Left lobe of liver (tissue), 2 donors: ENCODE data around the gene DCDC2. TPM values are rescaled to one million over a fixed set of nuclear protein-coding genes. Genes with fewer than 3 reads are reported as not detected.
A peak's percentile ranks its signal among the peaks of the same experiment; 100 is the strongest.
"Not testable (repeated sequence)": the region's sequence is repeated elsewhere in the genome, so short reads cannot be mapped to it uniquely, and the experiment has no call there.

Experiments used
- ATAC-seq: fragments of 200-7000 bp; cut with Tn5 transposase; one replicate; pipeline ENCODE4 v1.9.1; 2020; ENCODE audit warnings: mild to moderate bottlenecking, moderate library complexity
- DNase-seq: peaks from one replicate; pipeline ENCODE4 v3.0.0-alpha.2; 2020; ENCODE audit warnings: low spot score
- total RNA-seq: library from RNA; stranded (reverse); gene quantifications from one replicate; pipeline ENCODE4 v1.2.1, GENCODE V29; 2021
- donor health status: DM: no; HTN: no; CAD: no; lungs with moderate emphysema.
- donor health status: DM: no; HTN: yes; CAD: no.

Gene DCDC2
- total RNA-seq, 1 donor from 2014 or later = 1.4 TPM

GRCh38 chr6:24157886-24158285, 200.0 kb downstream of the DCDC2 start:
- ATAC-seq (no peak), DNase-seq (no peak)

DNA sequence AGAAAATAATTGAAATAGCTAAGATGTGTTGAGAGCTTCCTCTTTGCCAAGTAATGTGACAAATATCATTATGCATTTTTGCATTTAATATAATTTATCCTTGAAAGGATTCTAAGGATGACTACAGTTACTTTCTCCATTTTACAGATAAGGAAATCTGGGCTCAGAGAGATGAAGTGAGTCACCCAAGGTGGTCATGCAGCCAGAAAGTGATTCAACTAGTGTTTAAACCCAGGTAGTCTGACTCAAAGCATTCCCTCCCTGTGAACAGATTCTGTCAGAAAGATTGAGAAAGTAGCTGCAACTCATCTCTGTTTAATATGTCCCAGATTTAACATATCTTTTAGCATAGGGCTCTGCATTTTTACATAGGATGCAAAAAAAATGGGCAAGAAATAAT, 203.7 kb downstream of the DCDC2 start:
- ATAC-seq (no peak), DNase-seq (no peak)

- no peak for ATAC-seq
Measured at GRCh38 chr6:24152014-24152413, 205.8 kb downstream of the DCDC2 start.

DNA sequence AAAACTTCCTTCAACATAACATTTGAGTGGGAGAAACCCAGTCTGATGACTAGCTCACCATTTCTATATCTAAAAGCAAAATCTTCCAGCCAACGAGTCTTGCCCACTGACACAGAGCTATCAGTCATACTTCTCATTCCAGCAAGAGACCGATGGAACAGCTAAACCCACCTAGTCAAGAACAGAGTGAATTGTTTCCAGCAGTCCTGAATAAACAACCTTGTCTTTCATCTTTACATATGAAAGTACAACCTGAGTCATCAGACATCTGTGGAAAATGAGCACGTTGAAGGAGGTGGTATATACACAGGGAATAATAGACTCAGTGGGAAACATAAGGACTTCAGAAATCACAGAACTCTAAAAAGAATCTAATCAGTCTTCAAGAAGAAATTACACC, 208.0 kb downstream of the DCDC2 start:
- ATAC-seq = no peak

More at GRCh38 chr6:24152014-24152413, 205.8 kb downstream of the DCDC2 start:
- no peak for DNase-seq

DNA sequence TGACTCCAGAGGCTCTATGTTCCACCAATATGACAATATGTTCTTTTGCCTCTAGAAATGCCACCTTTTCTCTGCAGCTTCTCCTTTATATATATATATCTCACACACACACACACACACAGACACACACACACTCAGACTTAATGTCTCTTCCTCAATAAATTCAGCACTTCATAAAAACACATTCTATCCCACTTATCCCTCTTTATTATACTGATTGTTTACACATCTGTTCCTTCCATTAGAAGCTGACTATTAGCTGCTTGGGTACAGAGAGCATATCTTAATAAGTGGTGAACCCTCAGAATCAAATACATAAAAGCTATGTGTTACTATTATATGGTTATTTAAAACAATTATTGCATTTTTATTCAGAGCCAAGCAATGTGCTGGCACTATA, 208.6 kb downstream of the DCDC2 start:
- DNase-seq = no peak
- no peak for ATAC-seq

More for the DNA sequence above, 208.0 kb downstream of the DCDC2 start:
- no peak for DNase-seq

- no peak for ATAC-seq
- DNase-seq = no peak
Measured at GRCh38 chr6:24148684-24149083, 209.2 kb downstream of the DCDC2 start.

- DNase-seq (no peak), ATAC-seq (no peak)
Measured at GRCh38 chr6:24148154-24148570, 209.7 kb downstream of the DCDC2 start.

DNA sequence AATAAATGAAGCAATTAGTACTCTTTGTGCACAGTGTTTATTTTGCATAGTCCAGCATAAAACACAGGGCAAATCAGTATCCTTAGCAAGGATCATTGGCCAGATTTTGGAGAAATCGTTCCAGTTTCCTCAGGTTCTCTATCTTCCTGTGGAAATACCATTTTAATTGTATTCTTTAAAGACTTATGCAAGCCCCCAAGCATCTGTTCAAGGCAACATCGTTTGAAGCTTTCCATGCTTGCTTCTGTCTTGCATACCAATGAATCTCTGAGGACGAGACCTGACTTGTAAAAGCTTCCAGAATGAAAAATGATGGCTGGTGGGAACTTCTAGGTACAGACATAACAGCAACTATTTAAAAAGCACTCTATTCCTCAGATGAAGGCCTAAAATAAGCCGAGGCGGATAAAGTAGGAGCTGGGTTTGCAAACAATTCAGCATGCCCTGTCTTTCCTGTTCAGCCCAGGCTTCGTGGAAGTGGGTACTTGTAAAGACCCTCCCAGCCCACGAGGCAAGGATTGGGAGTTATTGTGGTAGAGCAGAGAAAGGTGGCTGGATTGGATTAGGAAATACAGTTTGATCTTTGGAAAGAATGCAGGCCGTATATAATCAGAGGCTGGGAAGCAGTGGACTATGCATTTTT, 210.2 kb downstream of the DCDC2 start:
- DNase-seq = no peak
- no peak for ATAC-seq

GRCh38 chr6:24146871-24147270, 211.0 kb downstream of the DCDC2 start:
- ATAC-seq (no peak), DNase-seq (no peak)

- DNase-seq = no peak
- no peak for ATAC-seq
Measured at GRCh38 chr6:24145690-24146131, 212.1 kb downstream of the DCDC2 start.

- ATAC-seq = not testable (repeated sequence)
Measured at GRCh38 chr6:24142733-24143132, 215.1 kb downstream of the DCDC2 start.

GRCh38 chr6:24140591-24140990, 217.3 kb downstream of the DCDC2 start:
- ATAC-seq (no peak), DNase-seq (no peak)

More at GRCh38 chr6:24142733-24143132, 215.1 kb downstream of the DCDC2 start:
- not testable (repeated sequence) for DNase-seq

DNA sequence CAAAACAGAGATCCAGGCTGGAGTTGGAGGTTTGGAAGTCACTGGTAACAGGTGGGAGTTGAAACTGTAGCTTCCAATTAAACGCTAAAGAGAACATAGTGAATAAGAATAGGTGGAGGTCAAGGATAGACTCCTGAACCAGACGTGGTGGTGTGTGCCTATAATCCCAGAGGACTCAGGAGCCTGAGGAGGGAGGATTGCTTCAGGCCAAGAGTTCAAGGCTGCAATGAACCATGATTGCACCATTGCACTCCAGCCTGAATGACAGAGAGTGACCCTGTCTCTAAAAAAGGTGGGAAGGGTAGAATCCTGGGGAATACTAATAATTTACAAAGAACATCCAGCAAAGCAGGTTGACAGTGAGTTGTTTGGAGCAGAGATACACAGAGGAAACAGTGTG, 218.2 kb downstream of the DCDC2 start:
- no peak for ATAC-seq
- no peak for DNase-seq

DNA sequence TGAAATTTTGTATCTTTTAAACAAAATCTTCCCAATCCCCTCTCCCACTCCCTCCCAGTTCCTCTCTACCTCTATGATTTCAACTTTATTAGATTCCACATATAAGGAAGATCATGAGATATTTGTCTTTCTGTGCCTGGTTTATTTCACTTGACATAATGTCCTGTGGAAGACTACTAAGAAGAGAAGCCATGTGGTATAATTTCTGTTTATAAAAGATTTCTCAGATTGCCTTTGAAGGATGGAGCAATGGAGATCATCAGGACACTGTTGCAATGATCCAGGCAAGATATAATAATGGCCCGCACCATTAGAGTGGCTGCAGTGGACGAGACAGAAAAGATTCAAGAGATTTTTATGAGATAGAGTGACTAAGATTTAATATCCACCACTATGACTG, 218.8 kb downstream of the DCDC2 start:
- no peak for ATAC-seq

GRCh38 chr6:24131751-24132150, 226.1 kb downstream of the DCDC2 start:
- ATAC-seq (no peak), DNase-seq (no peak)

More for the DNA sequence above, 218.8 kb downstream of the DCDC2 start:
- no peak for DNase-seq

- no peak for DNase-seq
- ATAC-seq = no peak
Measured at GRCh38 chr6:24127316-24127715, 230.5 kb downstream of the DCDC2 start.

DNA sequence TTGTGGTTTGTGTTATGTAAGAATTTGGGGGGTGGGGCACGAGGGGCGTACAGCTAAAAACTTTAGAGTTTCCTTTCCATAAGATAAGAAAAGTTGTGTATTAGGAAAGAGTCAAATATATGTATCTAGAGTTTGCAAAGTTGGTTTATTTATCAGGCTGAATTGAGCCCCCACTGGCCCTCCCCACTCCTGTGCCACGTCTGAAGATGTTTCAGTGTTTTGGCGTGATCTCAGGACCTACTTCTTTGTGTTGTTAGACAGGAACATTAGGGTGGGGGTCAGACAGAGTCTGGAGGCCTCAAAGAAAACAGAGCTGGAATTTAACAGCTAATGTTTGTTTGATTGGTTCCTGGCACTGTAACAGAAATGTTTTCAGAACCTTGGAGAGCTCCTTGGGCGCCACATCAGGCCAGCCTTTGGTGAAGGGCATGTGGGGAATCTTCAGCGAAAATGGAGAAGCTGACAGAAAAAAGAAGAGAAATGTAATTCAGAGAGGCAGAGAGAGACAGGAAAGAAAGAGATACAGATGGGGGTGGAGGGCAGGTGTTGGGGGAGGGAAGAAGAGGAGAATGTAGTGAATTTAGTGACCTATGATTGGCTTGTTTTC, 231.2 kb downstream of the DCDC2 start:
- ATAC-seq (peak; percentile 80), DNase-seq (no peak)

DNA sequence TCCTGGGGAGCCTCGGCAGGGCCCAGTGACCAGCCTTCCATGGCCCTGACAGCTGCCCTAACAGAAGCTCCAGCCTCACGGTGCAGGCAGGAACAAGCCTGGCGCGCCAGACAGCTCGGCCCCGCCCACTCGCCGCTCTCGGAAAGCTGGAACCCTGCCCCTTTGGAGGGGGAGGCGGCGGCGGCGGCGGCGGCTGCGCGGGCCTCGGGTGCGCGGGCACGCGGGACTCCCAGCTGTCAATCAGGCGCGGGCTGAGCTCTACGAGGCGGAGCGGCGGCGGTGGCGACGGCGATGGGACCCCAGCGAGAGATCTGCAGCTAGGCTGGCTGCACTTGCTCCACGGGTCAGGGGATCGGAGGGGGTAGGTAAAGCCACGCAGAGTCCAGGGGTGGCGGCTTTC, 231.9 kb downstream of the DCDC2 start, which contains the start of gene NRSN1:
NRSN1 (plus strand) TSS at position 236 of the 400 bp plus-strand sequence. CDS start 8,113 bp downstream, outside the sequence.
- DNase-seq (no peak), ATAC-seq (no peak)

DNA sequence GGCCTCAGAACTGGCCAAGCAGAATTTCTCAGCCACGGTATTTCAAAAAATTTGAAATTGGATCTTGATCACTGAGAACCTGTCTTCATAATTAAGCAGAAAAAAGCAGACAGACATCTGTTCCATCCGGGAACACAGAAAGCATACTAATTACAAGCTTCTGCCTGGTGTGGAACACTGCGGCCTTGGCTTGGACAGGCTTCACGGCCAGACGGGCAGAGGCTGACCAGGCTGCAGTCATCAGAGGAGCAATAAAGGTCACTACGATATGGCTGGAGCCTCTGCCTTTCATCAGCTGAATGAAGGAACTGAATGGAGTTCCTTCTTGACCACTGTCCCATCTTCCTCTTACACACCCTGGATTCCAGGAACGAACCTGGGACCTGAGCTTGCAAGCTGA, 235.7 kb downstream of the DCDC2 start:
- DNase-seq = no peak
- no peak for ATAC-seq
